Fibroblast of mammary gland (primary cell): ENCODE measurements around the gene PTPRD.

Source experiments
- DNase-seq: peaks from one replicate; pipeline ENCODE4 v3.0.0-alpha.2; 2010; ENCODE audit warnings: low read depth
- H3K4me3 ChIP-seq: 2 replicates; pipeline ENCODE4 v1.5.1; 2011; ENCODE audit warnings: low read depth, mild to moderate bottlenecking, low read length, moderate library complexity; ENCODE audit not compliant: control insufficient read depth
- CTCF ChIP-seq: conservative IDR thresholded peaks from 2 replicates; pipeline ENCODE4 v1.5.1; 2011; ENCODE audit warnings: low read depth, low read length, inconsistent platforms; ENCODE audit not compliant: control insufficient read depth, insufficient read depth

PTPRD gene

GRCh38 chr9:10613419-10613818, 617 bp upstream of the PTPRD start:
- TF ChIP-seq CTCF = no peak
- DNase-seq = no peak
- H3K4me3 ChIP-seq = peak overlapping the region; percentile 6

- TF ChIP-seq CTCF = no peak
- no peak for DNase-seq
- H3K4me3 ChIP-seq = no peak overlapping the region
Measured at GRCh38 chr9:10605388-10605787, 7.4 kb downstream of the PTPRD start.

GRCh38 chr9:10604927-10605326, 7.9 kb downstream of the PTPRD start:
- DNase-seq = no peak
- H3K4me3 ChIP-seq = no peak overlapping the region
- no peak for TF ChIP-seq CTCF

- no peak for TF ChIP-seq CTCF
- no peak for DNase-seq
- no peak overlapping the region for H3K4me3 ChIP-seq
Measured at GRCh38 chr9:10597801-10598200, 15.0 kb downstream of the PTPRD start.

GRCh38 chr9:10594482-10594881, 18.3 kb downstream of the PTPRD start:
- H3K4me3 ChIP-seq = no peak overlapping the region
- DNase-seq = no peak
- TF ChIP-seq CTCF = no peak

- no peak for TF ChIP-seq CTCF
- no peak for DNase-seq
Measured at GRCh38 chr9:10586407-10586806, 26.4 kb downstream of the PTPRD start.

GRCh38 chr9:10571699-10572098, 41.1 kb downstream of the PTPRD start:
- DNase-seq = no peak
- no peak overlapping the region for H3K4me3 ChIP-seq
- TF ChIP-seq CTCF = no peak

More at GRCh38 chr9:10586407-10586806, 26.4 kb downstream of the PTPRD start:
- no peak overlapping the region for H3K4me3 ChIP-seq
